ENCODE data around the gene ARHGAP22.

- TF ChIP-seq, protein P1, sequence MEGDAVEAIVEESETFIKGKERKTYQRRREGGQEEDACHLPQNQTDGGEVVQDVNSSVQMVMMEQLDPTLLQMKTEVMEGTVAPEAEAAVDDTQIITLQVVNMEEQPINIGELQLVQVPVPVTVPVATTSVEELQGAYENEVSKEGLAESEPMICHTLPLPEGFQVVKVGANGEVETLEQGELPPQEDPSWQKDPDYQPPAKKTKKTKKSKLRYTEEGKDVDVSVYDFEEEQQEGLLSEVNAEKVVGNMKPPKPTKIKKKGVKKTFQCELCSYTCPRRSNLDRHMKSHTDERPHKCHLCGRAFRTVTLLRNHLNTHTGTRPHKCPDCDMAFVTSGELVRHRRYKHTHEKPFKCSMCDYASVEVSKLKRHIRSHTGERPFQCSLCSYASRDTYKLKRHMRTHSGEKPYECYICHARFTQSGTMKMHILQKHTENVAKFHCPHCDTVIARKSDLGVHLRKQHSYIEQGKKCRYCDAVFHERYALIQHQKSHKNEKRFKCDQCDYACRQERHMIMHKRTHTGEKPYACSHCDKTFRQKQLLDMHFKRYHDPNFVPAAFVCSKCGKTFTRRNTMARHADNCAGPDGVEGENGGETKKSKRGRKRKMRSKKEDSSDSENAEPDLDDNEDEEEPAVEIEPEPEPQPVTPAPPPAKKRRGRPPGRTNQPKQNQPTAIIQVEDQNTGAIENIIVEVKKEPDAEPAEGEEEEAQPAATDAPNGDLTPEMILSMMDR (IDR thresholded peaks at IDR 0.05; ENCODE audit: insufficient read depth, low read depth, low read length): no peak
- TF ChIP-seq EZH2 (IDR thresholded peaks at IDR 0.05; ENCODE audit: insufficient read depth, low read length): no peak
Measured at GRCh38 chr10:48507494-48507893, 97.4 kb downstream of the ARHGAP22 start.

Data from astrocyte (in vitro differentiated cells and primary cell).